NAMALWA (cell line): ENCODE data around the gene EGF.

Experiments used
- DNase-seq: peaks from one replicate; pipeline ENCODE4 v3.0.0-alpha.2; 2015; ENCODE audit warnings: low spot score

The EGF gene

DNA sequence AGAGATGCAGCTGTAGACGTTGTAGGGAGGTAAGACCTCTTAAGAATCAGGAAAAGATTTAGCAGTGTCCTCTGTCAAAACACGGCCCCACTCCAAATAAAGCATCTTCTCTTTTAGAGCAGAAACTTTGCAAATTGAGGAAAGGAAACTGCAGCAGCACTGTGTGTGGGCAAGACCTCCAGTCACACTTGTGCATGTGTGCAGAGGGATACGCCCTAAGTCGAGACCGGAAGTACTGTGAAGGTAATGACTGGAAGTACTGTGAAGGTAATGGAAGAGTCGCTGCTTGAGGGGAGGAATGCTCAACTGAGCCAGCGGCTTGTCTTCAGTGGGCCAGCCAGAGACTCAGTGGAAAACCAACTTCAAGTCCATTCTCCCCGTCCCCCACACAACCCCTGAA is 46.5 kb downstream of the EGF start:
- DNase-seq = no peak

DNA sequence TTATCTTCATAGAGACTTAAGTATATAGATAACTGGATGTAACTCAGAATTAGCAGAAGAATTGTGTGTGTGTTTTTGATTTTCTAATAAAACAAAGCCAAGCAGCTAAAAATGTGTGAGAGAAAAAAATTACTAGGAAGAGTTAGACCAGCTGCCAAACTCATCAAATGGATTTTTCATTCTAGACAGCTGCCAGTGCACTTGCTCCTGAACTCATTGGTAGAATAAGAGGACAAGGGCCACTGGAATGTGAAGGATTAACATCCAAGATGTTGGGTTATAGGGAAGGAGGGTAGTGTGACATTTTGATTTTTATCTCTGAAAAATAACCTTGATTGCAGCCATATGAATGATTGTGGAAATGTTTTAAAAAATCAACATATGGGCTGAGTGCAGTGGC is 49.7 kb downstream of the EGF start:
- no peak for DNase-seq

DNA sequence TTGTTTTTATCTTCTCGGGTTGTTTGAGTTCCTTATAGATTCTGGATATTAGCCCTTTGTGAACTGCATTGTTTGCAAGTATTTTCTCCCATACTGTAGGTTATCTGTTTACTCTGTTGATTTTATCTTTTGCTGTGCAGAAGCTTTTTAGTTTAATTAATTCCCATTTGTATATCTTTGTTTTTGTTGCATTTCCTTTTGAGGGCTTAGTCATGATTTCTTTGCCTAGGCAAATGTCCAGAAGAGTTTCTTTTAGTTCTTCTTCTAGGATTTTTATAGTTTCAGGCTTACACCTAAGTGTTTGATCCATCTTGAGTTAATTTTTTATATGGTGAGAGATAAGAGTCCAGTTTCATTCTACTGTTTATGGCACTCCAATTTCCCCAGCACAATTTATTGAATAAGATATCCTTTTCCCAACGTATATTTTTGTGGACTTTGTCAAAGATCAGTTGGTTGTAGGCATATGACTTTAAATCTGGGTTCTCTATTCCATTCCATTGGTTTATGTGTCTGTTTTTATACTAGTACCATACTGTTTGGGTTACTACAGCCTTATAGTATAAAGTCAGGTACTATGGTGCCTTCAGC is 54.3 kb downstream of the EGF start:
- no peak for DNase-seq

DNA sequence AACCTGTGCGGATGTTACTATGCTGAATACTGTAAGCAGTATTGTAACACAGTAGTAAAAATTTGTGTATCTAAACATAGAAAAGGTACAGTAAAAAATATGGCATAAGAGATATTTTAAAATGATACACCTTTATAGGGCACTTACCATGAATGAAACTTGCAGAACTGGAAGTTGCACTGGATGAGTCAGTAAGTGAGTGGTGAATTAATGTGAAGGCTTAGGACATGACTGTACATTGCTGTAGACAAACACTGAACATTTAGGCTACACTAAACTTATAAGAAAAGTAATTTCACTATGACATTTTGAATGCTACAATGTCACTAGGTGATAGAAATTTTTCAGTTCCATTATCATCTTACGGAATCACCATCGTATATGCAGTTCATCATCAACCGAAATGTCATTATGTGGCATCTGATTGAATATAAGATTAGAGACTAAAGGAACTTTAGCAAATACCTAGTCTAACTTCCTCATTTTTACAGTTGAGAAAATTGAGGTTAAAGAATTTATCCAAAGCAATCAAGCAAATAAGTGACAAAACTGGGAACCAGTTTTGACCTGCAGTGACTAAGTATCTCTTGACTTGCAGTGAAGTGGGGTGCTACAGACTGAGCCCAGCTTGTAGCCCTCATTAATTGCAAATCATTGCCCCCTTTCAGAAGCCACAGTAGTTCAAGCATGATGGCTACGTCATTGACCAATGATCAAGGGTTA is 55.3 kb downstream of the EGF start:
- no peak for DNase-seq

DNA sequence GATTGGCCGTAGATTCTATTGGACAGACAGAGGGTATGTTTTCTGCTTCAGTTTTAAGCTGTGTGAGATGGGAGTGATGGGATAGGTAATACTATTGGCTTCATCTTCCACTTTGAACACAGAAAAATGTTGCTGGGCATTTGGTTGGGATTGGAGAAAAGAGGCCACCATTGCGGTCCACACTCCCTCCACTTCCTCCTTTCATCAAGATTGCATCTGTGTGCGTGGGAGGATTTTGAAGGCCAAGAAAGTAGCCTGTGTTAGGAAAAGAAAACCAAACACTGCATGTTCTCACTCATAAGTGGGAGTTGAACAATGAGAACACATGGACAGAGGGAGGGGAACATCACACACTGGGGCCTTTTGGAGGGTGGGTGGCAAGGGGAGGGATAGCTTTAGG is 56.4 kb downstream of the EGF start:
- no peak for DNase-seq

DNA sequence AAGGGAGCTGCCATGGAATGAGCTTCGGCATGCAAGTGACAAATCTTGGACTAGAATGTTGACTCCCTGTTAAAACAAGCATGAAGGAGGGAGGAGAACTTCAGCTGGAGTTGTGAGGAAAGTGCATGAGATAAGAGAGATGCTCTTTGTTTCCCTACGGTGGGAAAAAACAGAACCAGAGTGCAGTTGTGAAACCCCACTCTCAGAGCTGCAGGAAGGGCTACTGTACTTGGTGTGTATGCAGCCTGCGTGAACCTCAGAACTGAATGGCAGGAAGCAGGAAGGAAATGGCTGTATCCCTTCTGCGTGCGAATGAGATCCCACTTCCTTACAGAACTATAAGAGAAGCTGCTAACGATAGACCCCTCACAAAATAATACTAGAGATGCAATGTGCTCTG is 57.2 kb downstream of the EGF start:
- DNase-seq = no peak

DNA sequence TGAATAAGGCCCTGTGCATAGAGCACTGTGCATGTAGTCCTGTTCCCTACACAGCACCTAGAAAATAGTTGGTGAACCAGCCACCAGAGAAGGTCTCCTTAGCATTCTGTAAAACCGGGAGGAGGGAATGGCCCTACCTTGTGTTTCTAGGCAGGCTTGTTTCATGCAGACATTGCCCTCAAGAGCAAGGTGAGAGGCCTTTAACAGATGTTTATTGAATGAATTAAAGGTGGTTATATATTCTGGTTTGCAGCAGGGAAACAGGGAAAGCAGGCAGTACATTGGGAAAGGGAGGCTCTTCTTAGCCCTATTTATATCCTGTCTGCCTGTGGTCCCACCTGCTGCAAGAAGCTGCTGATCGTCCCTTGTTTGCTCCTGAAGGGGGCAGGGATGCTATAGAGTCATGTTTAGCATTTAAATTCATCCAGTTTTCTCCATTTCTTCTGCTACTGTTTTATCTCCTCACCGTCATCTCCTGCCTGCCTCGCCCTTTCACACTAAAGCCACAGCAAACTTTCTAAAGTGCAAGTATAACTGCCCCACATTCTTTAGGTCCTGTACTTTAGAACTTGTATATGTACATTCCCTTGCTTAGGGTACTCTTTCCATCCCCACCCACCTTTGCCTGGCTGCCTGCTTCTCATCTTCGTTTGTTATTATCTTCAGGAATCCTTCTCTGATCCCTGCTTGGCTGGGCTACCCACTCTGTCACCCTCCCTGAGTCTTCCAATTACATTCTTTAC is 60.3 kb downstream of the EGF start:
- no peak for DNase-seq

DNA sequence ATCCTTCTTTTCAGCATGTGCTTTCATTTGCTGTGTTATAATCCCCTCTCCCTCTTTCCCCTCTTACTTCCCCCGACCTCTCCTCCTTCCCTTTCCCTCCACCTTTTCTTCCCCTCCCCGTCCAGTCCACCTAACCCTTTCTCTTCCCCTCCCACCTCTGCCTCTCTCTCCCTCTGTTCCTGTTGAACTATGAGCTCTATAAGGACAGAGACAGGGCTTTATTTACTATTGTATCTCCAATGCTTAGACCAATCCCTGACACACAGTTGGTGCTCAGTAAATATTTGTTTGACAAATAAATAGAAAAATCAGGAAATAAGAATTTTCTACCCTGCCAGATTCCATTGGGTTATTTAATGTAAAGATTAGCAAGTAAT is 60.8 kb downstream of the EGF start:
- no peak for DNase-seq

DNA sequence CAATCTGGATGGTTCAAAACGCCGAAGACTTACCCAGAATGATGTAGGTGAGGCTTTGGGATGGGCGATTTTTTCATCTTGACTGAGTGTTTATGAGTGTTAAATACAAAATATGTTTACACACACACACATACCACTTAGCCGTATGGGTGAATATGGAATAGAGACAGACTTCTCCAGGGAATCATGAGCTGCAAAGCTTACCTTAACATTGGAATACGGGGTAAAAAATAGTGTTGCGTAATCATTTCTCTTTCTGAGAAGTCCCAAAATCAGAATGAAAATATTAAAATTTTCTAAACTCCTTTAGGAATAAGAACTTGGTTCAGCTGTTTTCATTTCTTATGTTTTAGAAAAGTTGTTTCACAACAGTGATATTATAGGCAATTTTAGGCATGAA is 63.5 kb downstream of the EGF start:
- DNase-seq = no peak

DNA sequence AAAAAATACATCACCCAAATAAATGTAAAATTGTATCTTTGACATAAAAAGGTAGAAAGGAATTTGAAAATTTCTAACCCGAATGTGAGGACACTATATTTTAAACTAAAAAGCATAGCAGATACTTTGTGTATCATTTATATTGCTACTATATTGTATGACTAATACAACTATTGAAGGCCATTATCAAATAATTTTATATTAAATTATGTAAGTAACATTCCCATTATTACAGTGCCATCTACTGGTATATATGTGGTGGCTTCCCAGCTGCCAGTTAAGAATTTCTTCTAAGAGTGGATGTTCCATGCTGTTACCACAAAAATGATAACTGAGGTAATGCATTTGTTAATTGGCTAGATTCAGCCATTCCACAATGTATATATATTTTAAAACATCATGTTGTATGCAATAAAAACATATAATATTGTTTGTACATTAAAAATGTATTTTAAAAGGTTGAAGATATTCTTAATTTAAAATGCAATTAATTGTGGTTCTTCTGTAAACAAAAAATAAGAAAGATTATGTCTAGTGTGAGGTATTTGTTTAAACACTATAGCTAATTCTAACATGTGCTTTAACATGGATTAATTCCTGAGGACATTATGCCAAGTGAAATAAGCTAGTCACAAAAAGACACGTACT is 65.3 kb downstream of the EGF start:
- DNase-seq = peak; percentile 55

DNA sequence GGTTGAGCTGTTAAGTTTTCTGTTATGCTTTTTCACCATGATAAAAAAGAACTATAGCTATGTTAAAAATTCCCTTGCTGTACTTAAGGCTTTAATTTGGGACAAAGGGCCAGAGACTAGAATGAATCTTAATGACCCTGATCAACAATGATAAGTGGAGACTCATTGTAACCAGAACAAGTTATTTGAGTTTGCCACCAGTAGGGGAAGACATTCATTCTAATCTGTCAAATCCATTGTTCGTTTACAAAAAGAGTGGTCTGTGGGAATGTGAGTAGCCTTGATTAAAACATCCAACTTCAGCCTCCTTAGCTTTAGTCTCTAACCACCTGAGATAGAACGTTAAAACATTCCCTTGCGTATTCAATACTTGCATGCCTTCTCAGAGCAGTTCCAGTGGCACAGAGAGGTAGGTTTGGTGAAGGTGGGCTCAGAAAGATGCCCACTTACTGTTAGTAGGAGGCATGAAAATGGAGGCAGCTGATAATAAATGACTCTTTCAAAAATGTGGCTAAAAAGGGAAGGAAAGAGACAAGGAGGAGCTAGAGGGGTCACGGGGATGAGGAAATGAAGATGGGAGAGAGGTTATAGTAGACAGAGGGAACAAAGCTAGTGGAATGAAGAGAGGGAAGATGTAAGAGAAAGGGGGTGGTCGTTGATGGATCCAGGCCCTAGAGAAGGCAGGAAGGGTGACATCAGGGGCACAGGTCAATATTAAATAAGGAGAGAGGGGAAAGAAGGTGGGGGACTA is 66.2 kb downstream of the EGF start:
- DNase-seq = peak; percentile 31

DNA sequence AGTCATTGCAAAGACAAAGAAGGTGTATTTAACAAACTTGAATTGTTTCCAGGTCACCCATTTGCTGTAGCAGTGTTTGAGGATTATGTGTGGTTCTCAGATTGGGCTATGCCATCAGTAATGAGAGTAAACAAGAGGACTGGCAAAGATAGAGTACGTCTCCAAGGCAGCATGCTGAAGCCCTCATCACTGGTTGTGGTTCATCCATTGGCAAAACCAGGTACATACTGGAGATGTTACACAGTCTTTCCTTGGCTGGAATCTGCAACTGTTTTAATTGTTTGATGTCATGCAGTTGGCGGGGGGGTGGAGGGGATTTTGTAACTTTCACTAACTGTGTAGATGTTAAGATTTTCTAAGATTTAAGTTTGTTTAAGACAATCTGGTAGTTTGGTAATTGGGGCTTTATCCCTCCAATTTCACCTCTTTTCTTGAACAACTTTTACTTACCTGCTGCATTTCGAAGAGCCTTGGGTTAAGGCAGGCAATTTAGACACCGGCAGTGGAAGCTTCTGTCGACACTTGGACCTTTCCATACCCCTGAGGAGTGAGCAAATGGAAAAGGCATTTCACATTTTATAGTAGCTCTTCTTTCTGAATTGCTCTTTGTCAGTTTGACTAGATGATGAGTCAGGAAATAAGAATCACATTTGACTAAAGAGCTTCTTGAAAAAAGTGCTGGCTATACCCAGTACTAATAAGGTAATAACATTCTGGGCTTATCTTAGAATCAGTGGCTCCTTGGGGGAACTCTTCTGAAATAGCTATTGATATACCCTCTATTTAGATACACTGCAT is 67.4 kb downstream of the EGF start:
- no peak for DNase-seq

DNA sequence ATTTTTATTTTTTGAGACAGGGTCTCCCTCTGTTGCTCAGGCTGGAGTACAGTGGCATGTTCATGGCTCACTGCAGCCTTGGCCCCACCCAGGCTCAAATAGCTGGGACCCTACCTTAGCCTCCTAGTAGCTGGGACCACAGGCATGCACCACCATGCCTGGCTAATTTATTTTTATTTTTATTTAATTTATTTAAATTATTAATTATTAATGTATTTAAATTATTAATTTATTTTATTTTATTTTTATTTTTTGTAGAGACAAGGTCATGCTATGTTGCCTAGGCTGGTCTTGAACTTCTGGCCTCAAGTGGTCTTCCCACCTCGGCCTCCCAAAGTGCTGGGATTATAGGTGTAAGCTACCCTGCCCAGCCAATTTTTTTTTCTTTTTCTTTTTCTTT is 69.3 kb downstream of the EGF start:
- no peak for DNase-seq

DNA sequence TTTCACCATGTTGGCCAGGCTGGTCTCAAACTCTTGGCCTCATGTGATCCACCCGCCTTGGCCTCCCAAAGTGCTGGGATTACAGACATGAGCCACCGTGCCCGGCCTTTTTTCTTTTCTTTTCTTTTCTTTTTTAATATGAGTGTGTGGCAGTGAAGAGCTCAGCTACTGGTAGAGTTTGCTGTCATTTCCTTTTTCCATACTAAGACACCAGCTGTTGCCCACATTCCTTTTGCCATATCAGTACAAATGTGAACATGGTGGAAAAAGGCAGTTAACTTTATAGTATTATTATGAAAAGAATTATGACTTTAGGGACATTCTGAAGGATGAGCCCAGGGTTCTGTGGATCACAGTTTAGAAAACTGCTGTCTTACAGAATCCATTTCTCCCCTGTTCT is 69.8 kb downstream of the EGF start:
- no peak for DNase-seq

DNA sequence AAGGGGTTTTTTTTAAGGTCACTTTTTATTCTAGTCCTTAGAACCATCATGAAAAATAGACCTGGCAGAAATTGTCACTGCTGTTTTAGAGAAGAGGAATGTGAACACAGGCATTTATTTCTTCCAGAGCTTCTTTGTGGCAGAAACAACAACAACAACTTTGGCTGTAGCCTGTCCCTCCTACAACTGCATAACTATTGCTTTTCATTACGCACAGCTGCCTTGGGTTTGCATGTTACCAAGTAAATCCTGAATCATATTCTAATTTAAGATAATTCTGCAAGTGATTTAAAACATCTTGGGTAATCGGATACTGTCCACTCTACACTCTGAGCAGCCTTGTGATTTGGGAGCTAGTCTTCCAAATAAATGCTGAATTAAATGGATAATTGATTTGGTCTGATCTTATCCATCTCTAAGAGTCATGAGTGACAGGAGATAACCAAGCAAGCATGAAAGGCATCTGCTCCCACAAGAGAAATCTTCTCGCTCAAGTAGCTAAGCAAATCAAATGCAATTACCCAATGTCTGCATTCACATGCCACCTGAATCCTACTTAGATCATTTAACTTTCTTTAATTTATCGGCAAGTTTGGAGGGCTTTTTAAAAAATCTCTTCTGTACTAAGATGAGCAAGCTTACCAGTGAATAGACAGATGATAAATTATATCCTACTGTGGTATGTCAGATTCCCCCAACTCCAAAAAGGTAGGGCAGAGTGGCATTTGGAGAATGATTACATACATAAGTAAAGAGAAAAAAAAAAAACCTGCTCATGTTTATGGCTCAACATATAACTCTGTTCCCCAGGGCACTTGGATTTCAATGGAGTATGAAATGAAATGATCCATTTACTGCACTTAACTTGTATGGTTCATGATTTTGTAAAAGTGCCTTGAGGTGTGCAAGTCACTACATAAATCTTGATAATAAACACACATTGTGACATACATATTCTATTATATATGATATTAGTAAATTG is 73.6 kb downstream of the EGF start:
- DNase-seq = peak; percentile 47

DNA sequence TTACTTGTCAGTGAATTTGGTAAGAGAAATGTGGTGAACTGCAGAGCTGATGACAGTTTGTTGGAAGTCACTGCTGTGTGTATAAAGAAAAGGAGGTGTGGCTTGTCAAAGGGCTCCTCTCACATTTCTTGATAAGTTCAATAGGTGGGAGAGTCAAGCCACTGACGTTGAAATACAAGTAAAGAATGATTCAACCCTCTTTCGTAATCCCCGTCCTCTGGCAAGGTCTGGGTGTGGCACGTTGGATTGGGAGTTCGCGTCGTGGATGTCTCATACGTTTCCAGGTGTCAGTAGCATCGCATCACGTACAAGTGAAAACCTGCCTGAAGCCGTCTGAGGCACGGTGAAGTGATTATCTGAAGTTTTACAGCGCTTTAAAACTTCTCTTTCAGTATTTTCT is 76.4 kb downstream of the EGF start:
- DNase-seq = no peak

DNA sequence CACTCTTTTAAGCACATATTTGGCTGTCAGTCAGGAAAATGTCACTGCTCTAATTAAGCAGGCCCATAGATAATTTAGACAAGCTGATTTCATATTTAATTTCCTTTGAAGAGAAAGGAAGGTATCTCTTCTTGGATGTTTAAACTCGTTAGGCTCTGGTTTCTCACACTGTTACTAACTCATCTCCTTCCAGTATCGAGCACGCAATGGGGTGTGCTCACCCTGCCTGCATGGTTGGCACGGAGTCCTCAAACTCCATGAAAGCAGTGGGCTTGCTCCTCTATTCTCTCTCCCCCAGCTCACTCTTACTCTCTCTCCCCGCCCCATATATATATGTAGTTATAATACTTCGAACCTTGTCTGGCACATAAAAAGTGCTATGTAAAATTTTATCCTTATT is 76.9 kb downstream of the EGF start:
- no peak for DNase-seq

DNA sequence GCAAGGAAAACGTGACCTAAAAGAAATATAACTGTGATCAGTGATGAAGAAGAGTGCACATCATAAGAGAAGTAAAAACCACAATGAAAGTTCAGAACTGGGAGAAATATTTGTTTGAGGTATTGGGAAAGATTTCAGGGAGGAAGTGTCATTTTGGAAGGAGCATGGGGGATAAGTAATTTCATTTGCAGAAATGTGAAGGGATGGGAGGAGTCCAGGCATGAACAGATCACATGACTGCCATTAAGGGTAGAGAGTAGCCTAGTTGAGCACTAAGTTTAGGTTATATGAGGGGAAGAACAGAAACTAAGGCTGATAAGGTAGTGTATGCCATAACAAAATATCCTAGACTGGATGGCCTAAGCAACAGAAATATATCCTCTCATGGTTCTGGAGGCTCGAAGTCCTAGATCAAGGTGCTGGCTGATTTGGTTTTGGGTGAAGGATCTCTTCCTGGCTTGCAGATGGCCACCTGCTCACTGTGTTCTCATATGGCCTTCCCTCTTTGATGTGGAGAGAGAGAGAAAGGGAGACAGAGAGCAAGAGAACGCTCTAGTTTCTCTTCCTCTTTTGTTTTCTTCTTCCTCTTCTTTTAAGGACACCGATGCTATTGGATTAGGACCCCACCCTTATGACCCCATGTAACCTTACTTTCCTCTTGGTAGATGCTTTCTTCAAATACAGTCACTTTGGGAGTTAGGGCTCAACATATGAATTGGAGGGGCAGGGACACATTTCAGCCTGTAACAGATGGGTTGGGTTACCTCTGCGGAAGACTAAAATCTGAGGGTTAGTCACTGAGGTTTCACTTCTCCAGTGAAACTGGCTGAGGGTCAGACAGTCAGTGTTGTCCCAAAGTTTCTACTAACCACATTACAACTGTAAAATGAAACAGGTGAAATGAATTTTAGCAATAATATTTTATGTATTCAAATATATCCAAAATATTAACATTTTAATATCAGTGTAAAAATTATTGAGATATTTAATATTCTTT is 77.9 kb downstream of the EGF start:
- DNase-seq = peak; percentile 96

DNA sequence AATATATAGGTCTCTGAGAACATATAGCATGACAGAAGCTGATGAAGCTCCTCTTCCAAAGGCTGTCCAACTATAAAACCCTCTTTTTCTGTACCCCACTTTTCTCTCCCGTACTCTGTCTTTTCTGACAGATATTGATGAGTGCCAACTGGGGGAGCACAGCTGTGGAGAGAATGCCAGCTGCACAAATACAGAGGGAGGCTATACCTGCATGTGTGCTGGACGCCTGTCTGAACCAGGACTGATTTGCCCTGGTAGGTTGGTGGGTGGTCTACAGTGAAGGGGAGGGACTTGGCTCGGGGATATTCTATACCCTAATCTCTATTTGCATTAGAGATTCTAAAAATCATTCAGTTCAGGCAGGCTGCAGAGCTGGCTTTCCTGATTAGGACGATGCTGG is 80.4 kb downstream of the EGF start:
- DNase-seq = no peak
